Trophoblast cell (in vitro differentiated cells and primary cell): Measurements from ENCODE around the gene COL9A1.

Experiments used
- DNase-seq, 2 donors: peaks; one replicate each; pipeline ENCODE4 v3.0.0-alpha.2; 2016
- H2AFZ ChIP-seq: 2 replicates; pipeline ENCODE4 v1.6.1; 2013; ENCODE audit warnings: low read length, moderate library complexity, mild to moderate bottlenecking; ENCODE audit not compliant: insufficient read depth, poor library complexity
- H2AK5ac ChIP-seq: 2 replicates; pipeline ENCODE4 v1.6.1; 2013; ENCODE audit warnings: mild to moderate bottlenecking, low read length
- H2BK120ac ChIP-seq: 2 replicates; pipeline ENCODE4 v1.6.1; 2013; ENCODE audit warnings: low read length, mild to moderate bottlenecking, moderate library complexity; ENCODE audit not compliant: insufficient read depth, poor library complexity
- H2BK12ac ChIP-seq: 2 replicates; pipeline ENCODE4 v1.6.1; 2013; ENCODE audit warnings: mild to moderate bottlenecking, low read length, moderate library complexity
- H2BK5ac ChIP-seq: 2 replicates; pipeline ENCODE4 v1.6.1; 2013; ENCODE audit warnings: low read length, low read depth, moderate library complexity, mild to moderate bottlenecking; ENCODE audit not compliant: poor library complexity
- H3K14ac ChIP-seq: 2 replicates; pipeline ENCODE4 v1.6.1; 2013; ENCODE audit warnings: mild to moderate bottlenecking, low read length
- H3K18ac ChIP-seq: 2 replicates; pipeline ENCODE4 v1.6.1; 2013; ENCODE audit warnings: mild to moderate bottlenecking, low read length
- H3K23ac ChIP-seq: 2 replicates; pipeline ENCODE4 v1.6.1; 2013; ENCODE audit warnings: low read length
- H3K27ac ChIP-seq: 2 replicates; pipeline ENCODE4 v1.5.1; 2013; ENCODE audit warnings: low read depth, mild to moderate bottlenecking, inconsistent platforms, low read length, moderate library complexity
- H3K27me3 ChIP-seq: 2 replicates; pipeline ENCODE4 v1.6.1; 2013; ENCODE audit warnings: inconsistent platforms, mild to moderate bottlenecking, low read length, moderate library complexity; ENCODE audit not compliant: insufficient read depth
- H3K36me3 ChIP-seq, 2 experiments: 1 replicate in 1 of 2; 2 replicates in 1 of 2; pipeline ENCODE4 v1.6.1; 2013; ENCODE audit warnings: low read length in 2 of 2, mild to moderate bottlenecking in 2 of 2, moderate library complexity in 1 of 2; ENCODE audit not compliant: insufficient read depth in 2 of 2, control insufficient read depth in 1 of 2
- H3K4ac ChIP-seq: 2 replicates; pipeline ENCODE4 v1.6.1; 2013; ENCODE audit warnings: low read depth, mild to moderate bottlenecking, low read length, moderate library complexity
- H3K4me1 ChIP-seq, 2 experiments: 1 replicate in 1 of 2; 2 replicates in 1 of 2; pipeline ENCODE4 v1.6.1; 2013; ENCODE audit warnings: low read length in 2 of 2, mild to moderate bottlenecking in 2 of 2, moderate library complexity in 1 of 2; ENCODE audit not compliant: insufficient read depth in 2 of 2, control insufficient read depth in 1 of 2
- H3K4me2 ChIP-seq: 2 replicates; pipeline ENCODE4 v1.6.1; 2013; ENCODE audit warnings: inconsistent platforms, mild to moderate bottlenecking, low read length, moderate library complexity
- H3K4me3 ChIP-seq: 2 replicates; pipeline ENCODE4 v1.5.1; 2013; ENCODE audit warnings: mild to moderate bottlenecking, low read depth, low read length, inconsistent platforms
- H3K79me1 ChIP-seq: one replicate; pipeline ENCODE4 v1.6.1; 2013; ENCODE audit warnings: low read length
- H3K79me2 ChIP-seq: 2 replicates; pipeline ENCODE4 v1.6.1; 2013; ENCODE audit warnings: low read length, mild to moderate bottlenecking; ENCODE audit not compliant: control insufficient read depth, insufficient read depth, poor library complexity
- H3K9ac ChIP-seq: 2 replicates; pipeline ENCODE4 v1.6.1; 2013; ENCODE audit warnings: mild to moderate bottlenecking, low read length
- H3K9me3 ChIP-seq: 2 replicates; pipeline ENCODE4 v1.6.1; 2013; ENCODE audit warnings: low read depth, mild to moderate bottlenecking, control low read depth, inconsistent platforms, low read length; ENCODE audit not compliant: insufficient read depth
- H4K12ac ChIP-seq: 2 replicates; pipeline ENCODE4 v1.6.1; 2013; ENCODE audit warnings: low read depth, mild to moderate bottlenecking, low read length, moderate library complexity
- H4K8ac ChIP-seq: 2 replicates; pipeline ENCODE4 v1.6.1; 2013; ENCODE audit warnings: low read depth, mild to moderate bottlenecking, low read length, moderate library complexity
- H4K91ac ChIP-seq: one replicate; pipeline ENCODE4 v1.6.1; 2013; ENCODE audit warnings: low read depth, mild to moderate bottlenecking, low read length, moderate library complexity
- WGBS: extraction: QIAGEN DNeasy Blood & Tissue Kit; methylation state at CpG from one replicate; pipeline ENCODE4 v1.1.7; 2013; ENCODE audit warnings: missing lambda C conversion rate; ENCODE audit not compliant: insufficient read length, insufficient coverage; ENCODE audit errors: extremely low coverage; 5-methylcytosine and 5-hydroxymethylcytosine counted together

Gene COL9A1

GRCh38 chr6:70266142-70266541 lies 36.7 kb downstream of the COL9A1 start:
- no peak overlapping the region for H3K9ac ChIP-seq
- no peak overlapping the region for H2AFZ ChIP-seq
- H3K4me1 ChIP-seq, result no peaks in the 10 kb centered on the region
- no peak overlapping the region for H2BK12ac ChIP-seq
- no peak overlapping the region for H3K4me2 ChIP-seq
- no peak overlapping the region for H3K14ac ChIP-seq
- H4K12ac ChIP-seq, result no peak overlapping the region
- H3K27ac ChIP-seq, result no peak overlapping the region
- WGBS, result no CpG with 5 or more reads among the region's 2 CpGs
- H3K79me1 ChIP-seq, result no peaks in the 10 kb centered on the region
- H2BK120ac ChIP-seq, result no peak overlapping the region
- no peak overlapping the region for H2BK5ac ChIP-seq
- no peak overlapping the region for H3K18ac ChIP-seq
- H4K8ac ChIP-seq, result no peak overlapping the region
- H2AK5ac ChIP-seq, result no peak overlapping the region
- no peak overlapping the region for H3K23ac ChIP-seq
- no peaks in the 10 kb centered on the region for H3K27me3 ChIP-seq
- no peak overlapping the region for H4K91ac ChIP-seq
- no peaks in the 10 kb centered on the region for H3K79me2 ChIP-seq
- H3K4me3 ChIP-seq, result no peak overlapping the region
- no peak for DNase-seq
- H3K4ac ChIP-seq, result no peak overlapping the region
- no peaks in the 10 kb centered on the region for H3K36me3 ChIP-seq
- H3K9me3 ChIP-seq, result no peaks in the 10 kb centered on the region

GRCh38 chr6:70264306-70264705 lies 38.6 kb downstream of the COL9A1 start:
- no peaks in the 10 kb centered on the region for H3K79me2 ChIP-seq
- no peak overlapping the region for H3K4me2 ChIP-seq
- H2BK12ac ChIP-seq, result no peak overlapping the region
- no peak overlapping the region for H3K9ac ChIP-seq
- no peak overlapping the region for H2AK5ac ChIP-seq
- no peak overlapping the region for H4K91ac ChIP-seq
- H3K18ac ChIP-seq, result no peak overlapping the region
- H4K12ac ChIP-seq, result no peak overlapping the region
- H2AFZ ChIP-seq, result no peak overlapping the region
- no peak overlapping the region for H3K4ac ChIP-seq
- no peaks in the 10 kb centered on the region for H3K79me1 ChIP-seq
- no peaks in the 10 kb centered on the region for H3K27me3 ChIP-seq
- no peak overlapping the region for H2BK120ac ChIP-seq
- H3K4me1 ChIP-seq, result no peaks in the 10 kb centered on the region
- H2BK5ac ChIP-seq, result no peak overlapping the region
- no peak overlapping the region for H3K4me3 ChIP-seq
- H3K36me3 ChIP-seq, result no peaks in the 10 kb centered on the region
- DNase-seq, result no peak
- H4K8ac ChIP-seq, result no peak overlapping the region
- no peaks in the 10 kb centered on the region for H3K9me3 ChIP-seq
- no peak overlapping the region for H3K23ac ChIP-seq
- H3K14ac ChIP-seq, result no peak overlapping the region
- H3K27ac ChIP-seq, result no peak overlapping the region

- no peak overlapping the region for H3K27ac ChIP-seq
- no peak overlapping the region for H2BK5ac ChIP-seq
- no peak overlapping the region for H4K8ac ChIP-seq
- no peaks in the 10 kb centered on the region for H3K27me3 ChIP-seq
- H3K23ac ChIP-seq, result no peak overlapping the region
- no peak overlapping the region for H3K9ac ChIP-seq
- no CpG with 5 or more reads among the region's 1 CpG for WGBS
- H3K4me1 ChIP-seq, result no peaks in the 10 kb centered on the region
- no peak overlapping the region for H3K4me3 ChIP-seq
- DNase-seq, result no peak
- H3K14ac ChIP-seq, result no peak overlapping the region
- H3K4me2 ChIP-seq, result no peak overlapping the region
- no peak overlapping the region for H2BK12ac ChIP-seq
- H2BK120ac ChIP-seq, result no peak overlapping the region
- no peak overlapping the region for H2AK5ac ChIP-seq
- no peaks in the 10 kb centered on the region for H3K9me3 ChIP-seq
- H3K4ac ChIP-seq, result no peak overlapping the region
- no peaks in the 10 kb centered on the region for H3K79me1 ChIP-seq
- H3K36me3 ChIP-seq, result no peaks in the 10 kb centered on the region
- H4K12ac ChIP-seq, result no peak overlapping the region
- no peak overlapping the region for H2AFZ ChIP-seq
- H3K18ac ChIP-seq, result no peak overlapping the region
- H3K79me2 ChIP-seq, result no peaks in the 10 kb centered on the region
- H4K91ac ChIP-seq, result no peak overlapping the region
Observed at GRCh38 chr6:70258483-70258882, 44.4 kb downstream of the COL9A1 start.

- H3K36me3 ChIP-seq, result no peaks in the 10 kb centered on the region
- no CpG with 5 or more reads among the region's 2 CpGs for WGBS
- H3K14ac ChIP-seq, result no peak overlapping the region
- H3K23ac ChIP-seq, result no peak overlapping the region
- no peak overlapping the region for H2BK120ac ChIP-seq
- no peak overlapping the region for H3K18ac ChIP-seq
- no peak overlapping the region for H3K9ac ChIP-seq
- no peaks in the 10 kb centered on the region for H3K9me3 ChIP-seq
- H3K79me2 ChIP-seq, result no peaks in the 10 kb centered on the region
- H3K4ac ChIP-seq, result no peak overlapping the region
- H4K12ac ChIP-seq, result no peak overlapping the region
- no peak for DNase-seq
- H3K79me1 ChIP-seq, result no peaks in the 10 kb centered on the region
- no peak overlapping the region for H4K91ac ChIP-seq
- no peak overlapping the region for H4K8ac ChIP-seq
- H3K27ac ChIP-seq, result no peak overlapping the region
- no peak overlapping the region for H2BK12ac ChIP-seq
- H3K4me1 ChIP-seq, result no peaks in the 10 kb centered on the region
- no peak overlapping the region for H3K4me2 ChIP-seq
- no peak overlapping the region for H2AK5ac ChIP-seq
- H3K4me3 ChIP-seq, result no peak overlapping the region
- no peaks in the 10 kb centered on the region for H3K27me3 ChIP-seq
- no peak overlapping the region for H2AFZ ChIP-seq
- no peak overlapping the region for H2BK5ac ChIP-seq
Observed at GRCh38 chr6:70257768-70258273, 45.1 kb downstream of the COL9A1 start.
